Measurements from ENCODE around the gene FXYD1.
"Not testable (repeated sequence)": the region's sequence is repeated elsewhere in the genome, so short reads cannot be mapped to it uniquely, and the experiment has no call there.

Gene FXYD1

GRCh38 chr19:35151273-35152065 is 12.8 kb downstream of the FXYD1 start:
- H3K4me3 ChIP-seq = no peak overlapping the region
- H3K4me1 ChIP-seq = peaks cover 37 to 60% (median 50%) of the 10 kb centered on the region in 10 experiments
- H3K27ac ChIP-seq = no peak overlapping the region
- peaks cover 9 to 16% (median 15%) of the 10 kb centered on the region in 11 experiments; a peak in 21 of 22 replicates for H4K20me1 ChIP-seq
- H3K9me3 ChIP-seq (replicated peaks in 1 of 11) = no peaks in the 10 kb centered on the region
- H3K36me3 ChIP-seq = peaks cover 0 to 8% (median 4%) of the 10 kb centered on the region in 11 experiments; a peak in 13 of 22 replicates
- TF ChIP-seq Cebpa-rat (IDR thresholded peaks at IDR 0.05) = no peak
- no peak overlapping the region for H3K9ac ChIP-seq
- no peaks in the 10 kb centered on the region for H3K27me3 ChIP-seq
- peak overlapping the region in 6 of 11 experiments; percentile 12 to 99 (median 60); a peak in 7 of 22 replicates for H3K4me2 ChIP-seq

- peak overlapping the region; percentile 92 to 99 (median 98) for H3K4me2 ChIP-seq
- H3K9ac ChIP-seq = not testable (repeated sequence)
- H3K4me3 ChIP-seq = peak overlapping the region in 2 of 10 experiments; percentile 68 to 94; a peak in 1 of 20 replicates
These were observed 14.5 kb downstream of the FXYD1 start for GRCh38 chr19:35153129-35153522.

GRCh38 chr19:35153701-35154524 is 15.3 kb downstream of the FXYD1 start:
- Histone ChIP-seq H3K9me3 (replicated peaks in 1 of 11) (no peaks in the 10 kb centered on the region), H3K27ac (peak overlapping the region; percentile 7 to 96 (median 92); a peak in 20 of 22 replicates), H3K4me1 (peaks cover 40 to 71% (median 65%) of the 10 kb centered on the region in 10 experiments), H3K36me3 (peaks cover 24 to 32% (median 28%) of the 10 kb centered on the region in 11 experiments), H3K4me3 (peak overlapping the region; percentile 68 to 99 (median 94)), H3K27me3 (no peaks in the 10 kb centered on the region), H3K9ac (peak overlapping the region; percentile 77 to 96 (median 92)), H4K20me1 (peaks cover 23 to 40% (median 37%) of the 10 kb centered on the region in 11 experiments; a peak in 21 of 22 replicates), H3K4me2 (peak overlapping the region; percentile 92 to 99 (median 98))
- TF ChIP-seq Cebpa-rat (IDR thresholded peaks at IDR 0.05) = no peak

More at GRCh38 chr19:35153129-35153522, 14.5 kb downstream of the FXYD1 start:
- Histone ChIP-seq H3K36me3 (peaks cover 16 to 24% (median 20%) of the 10 kb centered on the region in 11 experiments), H4K20me1 (peaks cover 23 to 32% (median 31%) of the 10 kb centered on the region in 11 experiments; a peak in 21 of 22 replicates), H3K4me1 (peaks cover 40 to 63% (median 58%) of the 10 kb centered on the region in 10 experiments)
- not testable (repeated sequence) for H3K27ac ChIP-seq; H3K9me3 ChIP-seq (replicated peaks in 1 of 11); H3K27me3 ChIP-seq

GRCh38 chr19:35154525-35155406 is 16.1 kb downstream of the FXYD1 start, which contains the start of gene FXYD5:
FXYD5 (plus strand) TSS chr19:35154735; CDS start chr19:35155551, 816 bp downstream.
- H3K36me3 ChIP-seq = peaks cover 33 to 41% (median 36%) of the 10 kb centered on the region in 11 experiments
- H3K9me3 ChIP-seq (replicated peaks in 1 of 11) = no peaks in the 10 kb centered on the region
- H3K27ac ChIP-seq = peak within 1 kb of the TSS; percentile 7 to 96 (median 92); a peak in 21 of 22 replicates
- H3K4me2 ChIP-seq = peak within 1 kb of the TSS; percentile 92 to 99 (median 98)
- H3K4me3 ChIP-seq = peak within 1 kb of the TSS; percentile 68 to 99 (median 94)
- H3K9ac ChIP-seq = peak within 1 kb of the TSS; percentile 77 to 96 (median 92)
- peaks cover 23 to 49% (median 46%) of the 10 kb centered on the region in 11 experiments; a peak in 21 of 22 replicates for H4K20me1 ChIP-seq
- peaks cover 40 to 79% (median 73%) of the 10 kb centered on the region in 10 experiments for H3K4me1 ChIP-seq
- no peaks in the 10 kb centered on the region for H3K27me3 ChIP-seq
- no peak for TF ChIP-seq Cebpa-rat (IDR thresholded peaks at IDR 0.05)

DNA sequence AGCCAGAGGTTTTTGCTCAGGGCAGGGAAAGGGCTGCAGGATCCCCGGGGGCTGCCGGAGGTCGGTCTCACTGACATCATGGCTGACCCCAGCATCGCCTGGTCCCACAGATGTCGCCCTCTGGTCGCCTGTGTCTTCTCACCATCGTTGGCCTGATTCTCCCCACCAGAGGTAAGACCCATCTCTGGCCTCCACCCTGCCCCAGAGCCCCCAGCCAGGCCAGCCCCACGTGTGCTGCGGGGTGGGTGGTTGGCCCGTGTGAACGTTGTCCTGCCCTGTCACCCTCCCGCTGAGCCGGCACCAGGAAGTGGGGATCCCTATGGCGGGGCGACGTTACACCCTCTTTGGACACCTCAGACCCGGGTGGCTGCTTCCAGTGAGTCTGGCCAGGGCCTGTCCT is 16.8 kb downstream of the FXYD1 start:
- Histone ChIP-seq H3K27me3 (no peaks in the 10 kb centered on the region), H3K4me3 (peak overlapping the region; percentile 68 to 99 (median 94)), H4K20me1 (peaks cover 29 to 55% (median 48%) of the 10 kb centered on the region in 11 experiments; a peak in 21 of 22 replicates), H3K36me3 (peaks cover 36 to 47% (median 43%) of the 10 kb centered on the region in 11 experiments), H3K9me3 (replicated peaks in 1 of 11) (peaks cover 0 to 3% (median 0%) of the 10 kb centered on the region in 11 experiments; a peak in 4 of 22 replicates), H3K9ac (peak overlapping the region; percentile 77 to 96 (median 92)), H3K4me1 (peaks cover 40 to 86% (median 78%) of the 10 kb centered on the region in 10 experiments), H3K4me2 (peak overlapping the region; percentile 92 to 99 (median 98)), H3K27ac (peak overlapping the region; percentile 7 to 96 (median 92); a peak in 21 of 22 replicates)
- no peak for TF ChIP-seq Cebpa-rat (IDR thresholded peaks at IDR 0.05)

GRCh38 chr19:35155981-35156672 is 17.5 kb downstream of the FXYD1 start:
- peaks cover 32 to 58% (median 48%) of the 10 kb centered on the region in 11 experiments; a peak in 21 of 22 replicates for H4K20me1 ChIP-seq
- peak overlapping the region; percentile 77 to 96 (median 92) for H3K9ac ChIP-seq
- no peaks in the 10 kb centered on the region for H3K27me3 ChIP-seq
- peaks cover 0 to 9% (median 3%) of the 10 kb centered on the region in 11 experiments; a peak in 16 of 22 replicates for H3K9me3 ChIP-seq (replicated peaks in 1 of 11)
- peaks cover 39 to 54% (median 49%) of the 10 kb centered on the region in 11 experiments for H3K36me3 ChIP-seq
- no peak for TF ChIP-seq Cebpa-rat (IDR thresholded peaks at IDR 0.05)
- H3K4me2 ChIP-seq = peak overlapping the region; percentile 92 to 99 (median 98)
- H3K27ac ChIP-seq = peak overlapping the region in 9 of 11 experiments; percentile 82 to 96 (median 92); a peak in 15 of 22 replicates
- peaks cover 40 to 90% (median 83%) of the 10 kb centered on the region in 10 experiments for H3K4me1 ChIP-seq
- H3K4me3 ChIP-seq = peak overlapping the region; percentile 68 to 99 (median 94)

GRCh38 chr19:35156673-35157014 is 18.0 kb downstream of the FXYD1 start:
- Histone ChIP-seq H3K9ac (peak overlapping the region; percentile 6 to 96 (median 90); a peak in 12 of 22 replicates), H3K27me3 (no peaks in the 10 kb centered on the region), H3K4me1 (peaks cover 40 to 90% (median 82%) of the 10 kb centered on the region in 10 experiments), H3K4me2 (peak overlapping the region; percentile 92 to 99 (median 98)), H3K4me3 (peak overlapping the region in 9 of 10 experiments; percentile 68 to 99 (median 95); a peak in 14 of 20 replicates), H3K9me3 (replicated peaks in 1 of 11) (peaks cover 0 to 15% (median 8%) of the 10 kb centered on the region in 11 experiments; a peak in 18 of 22 replicates), H3K27ac (0 out of 22 replicates have a peak overlapping the region, but pooled peaks of 1 of the 11 experiments have one; percentile 11), H4K20me1 (peaks cover 32 to 58% (median 49%) of the 10 kb centered on the region in 11 experiments; a peak in 21 of 22 replicates), H3K36me3 (peaks cover 44 to 59% (median 54%) of the 10 kb centered on the region in 11 experiments)
- no peak for TF ChIP-seq Cebpa-rat (IDR thresholded peaks at IDR 0.05)

Measured in BLaER1 treated with 17β-estradiol and CSF1 and Interleukin-3, amounts not matched to agents 10 nM and 100 nM (cell line).